Neural crest cell (in vitro differentiated cells): Measurements from ENCODE around the gene SRRM4. TPM values are rescaled to one million over a fixed set of nuclear protein-coding genes. Genes with fewer than 3 reads are reported as not detected.

ENCODE experiments used
- DNase-seq: peaks from one replicate; pipeline ENCODE4 v3.0.0; 2021; ENCODE audit warnings: low read depth, mixed read lengths, low spot score
- H3K27ac Mint-ChIP-seq: one replicate; pipeline ENCODE4 v1.8.0; 2021; ENCODE audit warnings: mild to moderate bottlenecking, mixed read lengths; ENCODE audit not compliant: unreplicated experiment
- H3K27me3 Mint-ChIP-seq: 2 replicates; pipeline ENCODE4 v1.8.0; 2021; ENCODE audit warnings: low read depth, mild to moderate bottlenecking, mixed read lengths
- H3K36me3 Mint-ChIP-seq: 2 replicates; pipeline ENCODE4 v1.8.0; 2021; ENCODE audit warnings: low read depth, mild to moderate bottlenecking, mixed read lengths
- H3K4me1 Mint-ChIP-seq: 2 replicates; pipeline ENCODE4 v1.8.0; 2021; ENCODE audit warnings: mixed read lengths
- H3K4me3 Mint-ChIP-seq: one replicate; pipeline ENCODE4 v1.8.0; 2021; ENCODE audit warnings: mild to moderate bottlenecking, mixed read lengths
- H3K9me3 Mint-ChIP-seq: 2 replicates; pipeline ENCODE4 v1.8.0; 2021; ENCODE audit warnings: mixed read lengths
- total RNA-seq: library from RNA; stranded (reverse); gene quantifications from 2 replicates; pipeline ENCODE4 v1.2.1, GENCODE V29; 2021
- TF ChIP-seq, protein P1 (sequence below): fragments of 200-600 bp; sonication (generic); conservative IDR thresholded peaks from 2 replicates; pipeline ENCODE4 v1.5.0; 2021; ENCODE audit warnings: antibody characterized with exemption, mild to moderate bottlenecking

SRRM4 gene
- total RNA-seq, 1 donor from 2014 or later: 10.8 TPM

DNA sequence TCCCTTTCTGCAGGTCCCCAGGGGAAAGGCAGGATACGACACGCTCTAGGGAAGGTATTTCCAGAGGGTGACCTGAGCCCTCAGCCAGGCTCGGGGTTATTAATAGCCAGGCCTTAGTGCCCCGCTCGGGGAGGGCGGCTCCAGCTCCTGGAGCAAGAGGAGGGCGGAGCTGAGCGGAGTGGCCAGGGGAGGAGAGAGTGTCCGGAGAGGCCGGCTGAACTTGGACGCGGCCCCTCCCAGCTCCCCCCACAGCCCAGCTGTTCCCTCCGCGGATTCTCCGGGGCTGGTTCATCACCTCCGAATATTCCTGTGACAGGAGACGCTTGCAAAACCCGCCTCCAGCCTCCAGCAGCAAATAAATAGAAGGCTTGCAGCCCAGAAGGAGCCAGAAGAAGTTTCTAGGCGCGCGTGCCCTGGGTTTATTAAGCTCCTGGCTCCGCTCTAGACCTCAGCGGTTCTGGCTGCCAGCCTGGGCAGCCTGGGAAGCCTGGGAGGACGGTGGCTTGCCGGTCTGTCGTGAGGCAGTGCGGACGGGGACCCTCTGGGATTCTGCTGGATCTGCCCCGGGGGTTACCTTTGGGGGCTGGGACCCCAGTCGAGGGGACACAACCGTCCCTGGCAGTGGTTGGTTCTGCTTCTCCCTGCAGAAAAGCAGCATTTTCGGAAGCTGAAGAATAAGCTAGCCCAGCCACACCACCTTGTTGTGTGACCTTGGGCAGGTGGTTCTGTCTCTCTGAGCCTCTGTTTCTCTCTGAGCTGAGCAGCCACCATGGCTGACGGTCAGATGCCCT lies 197.4 kb downstream of the SRRM4 start, which contains the start of gene HSPB8:
HSPB8 (plus strand) TSS at position 388 of the 791 bp plus-strand sequence; CDS start at position 770, 382 bp downstream.
- no peak within 1 kb of the TSS for H3K27ac Mint-ChIP-seq
- TF ChIP-seq, protein P1, sequence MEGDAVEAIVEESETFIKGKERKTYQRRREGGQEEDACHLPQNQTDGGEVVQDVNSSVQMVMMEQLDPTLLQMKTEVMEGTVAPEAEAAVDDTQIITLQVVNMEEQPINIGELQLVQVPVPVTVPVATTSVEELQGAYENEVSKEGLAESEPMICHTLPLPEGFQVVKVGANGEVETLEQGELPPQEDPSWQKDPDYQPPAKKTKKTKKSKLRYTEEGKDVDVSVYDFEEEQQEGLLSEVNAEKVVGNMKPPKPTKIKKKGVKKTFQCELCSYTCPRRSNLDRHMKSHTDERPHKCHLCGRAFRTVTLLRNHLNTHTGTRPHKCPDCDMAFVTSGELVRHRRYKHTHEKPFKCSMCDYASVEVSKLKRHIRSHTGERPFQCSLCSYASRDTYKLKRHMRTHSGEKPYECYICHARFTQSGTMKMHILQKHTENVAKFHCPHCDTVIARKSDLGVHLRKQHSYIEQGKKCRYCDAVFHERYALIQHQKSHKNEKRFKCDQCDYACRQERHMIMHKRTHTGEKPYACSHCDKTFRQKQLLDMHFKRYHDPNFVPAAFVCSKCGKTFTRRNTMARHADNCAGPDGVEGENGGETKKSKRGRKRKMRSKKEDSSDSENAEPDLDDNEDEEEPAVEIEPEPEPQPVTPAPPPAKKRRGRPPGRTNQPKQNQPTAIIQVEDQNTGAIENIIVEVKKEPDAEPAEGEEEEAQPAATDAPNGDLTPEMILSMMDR: no peak
- H3K36me3 Mint-ChIP-seq: no peaks in the 10 kb centered on the region
- no peaks in the 10 kb centered on the region for H3K9me3 Mint-ChIP-seq
- H3K27me3 Mint-ChIP-seq: peaks cover 6% of the 10 kb centered on the region
- peak; percentile 30 for DNase-seq
- H3K4me1 Mint-ChIP-seq: peaks cover 32% of the 10 kb centered on the region
- H3K4me3 Mint-ChIP-seq: peak within 1 kb of the TSS; percentile 77

DNA sequence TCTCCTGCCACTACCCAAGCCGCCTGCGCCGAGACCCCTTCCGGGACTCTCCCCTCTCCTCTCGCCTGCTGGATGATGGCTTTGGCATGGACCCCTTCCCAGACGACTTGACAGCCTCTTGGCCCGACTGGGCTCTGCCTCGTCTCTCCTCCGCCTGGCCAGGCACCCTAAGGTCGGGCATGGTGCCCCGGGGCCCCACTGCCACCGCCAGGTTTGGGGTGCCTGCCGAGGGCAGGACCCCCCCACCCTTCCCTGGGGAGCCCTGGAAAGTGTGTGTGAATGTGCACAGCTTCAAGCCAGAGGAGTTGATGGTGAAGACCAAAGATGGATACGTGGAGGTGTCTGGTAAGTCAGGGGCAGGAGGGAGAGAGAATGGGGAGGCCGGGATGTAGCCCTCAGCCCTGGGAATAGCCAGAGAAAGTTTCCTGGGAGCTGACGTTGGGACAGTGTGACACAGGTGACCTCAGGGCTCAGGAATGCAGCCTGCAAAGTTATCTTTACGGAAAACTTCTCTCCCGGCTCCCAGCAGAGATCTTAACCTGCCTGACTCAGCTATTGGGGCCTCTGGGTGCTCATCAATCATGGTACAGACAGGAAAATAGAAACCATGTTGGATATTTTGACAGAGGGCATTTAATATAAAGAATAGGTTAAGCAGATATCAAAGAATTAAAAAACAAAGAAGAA lies 198.1 kb downstream of the SRRM4 start:
- Mint-ChIP-seq H3K27ac (no peak overlapping the region), H3K4me3 (no peak overlapping the region), H3K4me1 (peaks cover 32% of the 10 kb centered on the region), H3K9me3 (no peaks in the 10 kb centered on the region), H3K36me3 (no peaks in the 10 kb centered on the region), H3K27me3 (peaks cover 6% of the 10 kb centered on the region)
- TF ChIP-seq, protein P1: no peak
- DNase-seq: no peak

DNA sequence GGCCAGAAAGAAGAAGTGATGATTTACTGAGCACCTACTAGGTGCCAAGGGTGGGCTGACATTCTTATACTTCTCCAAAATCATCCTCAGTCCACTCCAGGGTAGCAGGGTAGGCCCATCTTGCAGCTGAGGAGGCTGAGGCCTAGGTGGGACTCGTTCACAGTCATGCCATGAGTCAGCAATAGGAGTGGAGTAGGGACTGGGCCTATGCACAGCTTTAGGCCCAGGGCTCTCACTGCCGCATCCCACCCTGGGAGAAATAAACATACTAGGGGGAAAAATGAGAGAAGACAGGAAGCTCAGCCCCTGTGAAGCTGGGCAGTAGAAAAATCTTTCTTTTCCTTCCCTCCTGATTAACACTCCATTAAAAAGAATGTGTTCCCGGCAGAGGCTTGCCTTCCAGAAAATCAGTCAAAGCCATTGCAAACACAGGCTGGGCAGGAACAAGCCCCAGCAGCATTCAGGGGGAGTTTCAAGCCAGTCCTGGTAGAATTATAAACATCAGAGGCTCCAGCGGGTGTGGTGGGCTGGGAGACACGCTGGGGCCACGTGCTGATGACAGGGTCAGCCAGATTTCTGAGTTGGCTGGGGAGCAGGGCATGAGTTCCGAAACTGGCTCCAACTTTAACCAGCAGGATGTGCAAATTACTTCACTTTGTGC lies 199.2 kb downstream of the SRRM4 start:
- peaks cover 6% of the 10 kb centered on the region for H3K27me3 Mint-ChIP-seq
- TF ChIP-seq, protein P1: no peak
- peaks cover 32% of the 10 kb centered on the region for H3K4me1 Mint-ChIP-seq
- no peak overlapping the region for H3K27ac Mint-ChIP-seq
- no peaks in the 10 kb centered on the region for H3K9me3 Mint-ChIP-seq
- no peak for DNase-seq
- peak overlapping the region; percentile 19 for H3K4me3 Mint-ChIP-seq
- H3K36me3 Mint-ChIP-seq: no peaks in the 10 kb centered on the region

DNA sequence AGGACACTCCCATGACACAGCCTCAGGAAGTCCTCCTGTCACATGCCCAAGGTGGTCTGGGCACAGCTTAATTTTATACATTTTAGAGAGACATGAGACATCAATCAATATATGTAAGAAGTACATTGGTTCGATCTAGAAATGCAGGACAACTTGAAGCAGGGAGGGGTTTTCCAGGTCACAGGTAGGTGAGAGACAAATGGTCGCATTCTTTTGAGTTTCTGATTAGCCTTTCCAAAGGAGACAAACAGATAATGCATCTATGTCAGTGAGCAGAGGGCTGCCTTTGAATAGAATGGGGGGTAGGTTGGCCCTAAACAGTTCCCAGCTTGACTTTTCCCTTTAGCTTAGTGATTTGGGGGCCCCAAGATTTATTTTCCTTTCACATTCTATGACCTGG lies 199.9 kb downstream of the SRRM4 start:
- H3K4me3 Mint-ChIP-seq: no peak overlapping the region
- H3K27me3 Mint-ChIP-seq: peaks cover 4% of the 10 kb centered on the region
- peaks cover 30% of the 10 kb centered on the region for H3K4me1 Mint-ChIP-seq
- no peak overlapping the region for H3K27ac Mint-ChIP-seq
- no peaks in the 10 kb centered on the region for H3K9me3 Mint-ChIP-seq
- H3K36me3 Mint-ChIP-seq: no peaks in the 10 kb centered on the region
- no peak for DNase-seq
- TF ChIP-seq, protein P1: no peak

DNA sequence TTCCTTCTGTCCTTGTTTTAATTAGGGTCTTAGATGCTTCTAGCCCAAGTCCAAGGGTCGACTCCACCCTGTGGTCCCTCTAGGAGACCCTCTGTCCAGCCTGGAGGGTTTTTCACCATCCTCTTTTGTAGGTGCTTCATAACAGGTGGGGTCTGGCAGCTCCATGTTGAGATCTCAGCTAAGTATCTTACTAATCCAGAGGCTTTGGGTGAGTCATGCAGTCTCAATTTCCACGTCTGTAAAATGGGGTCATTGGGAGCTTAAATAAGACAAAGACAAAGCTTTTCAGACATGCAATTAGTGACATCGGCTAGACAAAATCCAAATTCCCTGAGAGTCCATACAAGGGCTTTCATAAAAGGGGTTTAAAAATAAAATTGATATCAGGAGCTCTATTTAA lies 200.6 kb downstream of the SRRM4 start:
- Mint-ChIP-seq H3K4me1 (peaks cover 22% of the 10 kb centered on the region), H3K9me3 (no peaks in the 10 kb centered on the region), H3K27ac (no peak overlapping the region), H3K36me3 (no peaks in the 10 kb centered on the region), H3K4me3 (no peak overlapping the region), H3K27me3 (peaks cover under 1% of the 10 kb centered on the region)
- no peak for DNase-seq
- TF ChIP-seq, protein P1: no peak
